Type B pancreatic cell (in vitro differentiated cells): ENCODE data around the gene CCNQ. TPM values are rescaled to one million over a fixed set of nuclear protein-coding genes. Genes with fewer than 3 reads are reported as not detected.

ENCODE experiments used
- DNase-seq: peaks from one replicate; pipeline ENCODE4 v3.0.0; 2021; ENCODE audit warnings: mixed read lengths; ENCODE audit not compliant: unreplicated experiment; ENCODE audit errors: extremely low spot score
- H3K27ac Mint-ChIP-seq: 2 replicates; pipeline ENCODE4 v1.8.0; 2021; ENCODE audit warnings: mild to moderate bottlenecking, mixed read lengths
- H3K27me3 Mint-ChIP-seq: 2 replicates; pipeline ENCODE4 v1.8.0; 2021; ENCODE audit warnings: mixed read lengths
- H3K36me3 Mint-ChIP-seq: 2 replicates; pipeline ENCODE4 v1.8.0; 2021; ENCODE audit warnings: mixed read lengths
- H3K4me1 Mint-ChIP-seq: one replicate; pipeline ENCODE4 v1.8.0; 2021; ENCODE audit warnings: mixed read lengths; ENCODE audit not compliant: unreplicated experiment
- H3K4me3 Mint-ChIP-seq: 2 replicates; pipeline ENCODE4 v1.8.0; 2021; ENCODE audit warnings: mild to moderate bottlenecking, mixed read lengths
- H3K9me3 Mint-ChIP-seq: 2 replicates; pipeline ENCODE4 v1.8.0; 2021; ENCODE audit warnings: mixed read lengths
- CTCF ChIP-seq: fragments of 200-600 bp; sonication (generic); conservative IDR thresholded peaks from 2 replicates; pipeline ENCODE4 v1.5.0; 2021; ENCODE audit warnings: antibody characterized with exemption, mild to moderate bottlenecking
- total RNA-seq: library from RNA; stranded (reverse); gene quantifications from 2 replicates; pipeline ENCODE4 v1.2.1, GENCODE V29; 2021; ENCODE audit warnings: low replicate concordance

Gene CCNQ
- total RNA-seq, 1 donor from 2014 or later: 19.0 TPM

- Mint-ChIP-seq H3K27ac (no peak overlapping the region), H3K4me3 (peak overlapping the region; percentile 68), H3K27me3 (peaks cover 38% of the 10 kb centered on the region), H3K4me1 (no peaks in the 10 kb centered on the region), H3K36me3 (no peaks in the 10 kb centered on the region), H3K9me3 (no peaks in the 10 kb centered on the region)
- TF ChIP-seq CTCF: no peak
- DNase-seq: peak; percentile 70
These were observed 45.6 kb upstream of the CCNQ start for GRCh38 chrX:153644356-153645125.

- Mint-ChIP-seq H3K9me3 (no peaks in the 10 kb centered on the region), H3K4me1 (no peaks in the 10 kb centered on the region), H3K27me3 (peaks cover 38% of the 10 kb centered on the region), H3K36me3 (no peaks in the 10 kb centered on the region), H3K27ac (no peak overlapping the region), H3K4me3 (peak overlapping the region; percentile 77)
- DNase-seq: peak; percentile 68
- TF ChIP-seq CTCF: peak; percentile 47
These were observed 44.8 kb upstream of the CCNQ start for GRCh38 chrX:153643431-153644351.

- TF ChIP-seq CTCF: no peak
- no peak for DNase-seq
- H3K27me3 Mint-ChIP-seq: peaks cover 38% of the 10 kb centered on the region
- peak overlapping the region; percentile 31 for H3K27ac Mint-ChIP-seq
- H3K4me3 Mint-ChIP-seq: peak overlapping the region; percentile 77
- no peaks in the 10 kb centered on the region for H3K9me3 Mint-ChIP-seq
- no peaks in the 10 kb centered on the region for H3K36me3 Mint-ChIP-seq
- H3K4me1 Mint-ChIP-seq: no peaks in the 10 kb centered on the region
These were observed 43.9 kb upstream of the CCNQ start for GRCh38 chrX:153642655-153643430.

- no peak for TF ChIP-seq CTCF
- no peak overlapping the region for H3K4me3 Mint-ChIP-seq
- H3K9me3 Mint-ChIP-seq: no peaks in the 10 kb centered on the region
- no peaks in the 10 kb centered on the region for H3K4me1 Mint-ChIP-seq
- no peak for DNase-seq
- H3K27me3 Mint-ChIP-seq: peaks cover 38% of the 10 kb centered on the region
- H3K36me3 Mint-ChIP-seq: no peaks in the 10 kb centered on the region
- H3K27ac Mint-ChIP-seq: no peak overlapping the region
These were observed 43.2 kb upstream of the CCNQ start for GRCh38 chrX:153642051-153642654.

GRCh38 chrX:153641627-153642026, 42.7 kb upstream of the CCNQ start:
- no peaks in the 10 kb centered on the region for H3K4me1 Mint-ChIP-seq

More at GRCh38 chrX:153641627-153642026, 42.7 kb upstream of the CCNQ start:
- TF ChIP-seq CTCF: no peak
- Mint-ChIP-seq H3K27ac (no peak overlapping the region), H3K9me3 (no peaks in the 10 kb centered on the region), H3K36me3 (no peaks in the 10 kb centered on the region), H3K27me3 (peaks cover 38% of the 10 kb centered on the region), H3K4me3 (peak overlapping the region; percentile 51)
- DNase-seq: no peak
